Right ventricle myocardium inferior (tissue), 1 donor: ENCODE data around the gene SAP30BP. TPM values are rescaled to one million over a fixed set of nuclear protein-coding genes. Genes with fewer than 3 reads are reported as not detected.

ENCODE experiments used
- total RNA-seq: library from RNA; stranded (reverse); fragmentation: NEBNext Ultra II Directional; extraction: Animal tissue kit (Norgen Biotek cat#: 25700); gene quantifications from one replicate; pipeline ENCODE4 v1.2.1, GENCODE V29; 2021
- donor health status: DM: no; HTN: yes; CAD: no; lungs with severe emphysema.

The SAP30BP gene
- total RNA-seq, 1 donor from 2014 or later, result 47.4 TPM

Other genes starting within 250 kb of the SAP30BP start
- 50.3 TPM for gene TMEM94, start 210.7 kb upstream of the SAP30BP start, total RNA-seq
- gene CASKIN2, start 151.8 kb upstream of the SAP30BP start, total RNA-seq, result 39.1 TPM
- 6.1 TPM for gene TSEN54, start 150.8 kb upstream of the SAP30BP start, total RNA-seq
- 4.1 TPM for gene LLGL2, start 141.6 kb upstream of the SAP30BP start, total RNA-seq
- gene MYO15B, start 79.5 kb upstream of the SAP30BP start, total RNA-seq, result 43.7 TPM
- gene SMIM5, start 33.9 kb upstream of the SAP30BP start, total RNA-seq, result 11.4 TPM
- gene RECQL5, start 184 bp upstream of the SAP30BP start, total RNA-seq, result 15.9 TPM
- 7.5 TPM for gene ITGB4, start 54.1 kb downstream of the SAP30BP start, total RNA-seq
- gene GALK1, start 97.9 kb downstream of the SAP30BP start, total RNA-seq, result 23.8 TPM
- gene UNK, start 117.5 kb downstream of the SAP30BP start, total RNA-seq, result 16.0 TPM
- gene UNC13D, start 177.1 kb downstream of the SAP30BP start, total RNA-seq, result 10.7 TPM
- gene WBP2, start 188.0 kb downstream of the SAP30BP start, total RNA-seq, result 151 TPM
- 39.4 TPM for gene TRIM47, start 211.2 kb downstream of the SAP30BP start, total RNA-seq
- 11.3 TPM for gene TRIM65, start 229.6 kb downstream of the SAP30BP start, total RNA-seq
- 115 TPM for gene MRPL38, start 237.5 kb downstream of the SAP30BP start, total RNA-seq